ENCODE measurements around the gene FXYD1. TPM values are rescaled to one million over a fixed set of nuclear protein-coding genes. Genes with fewer than 3 reads are reported as not detected.

The FXYD1 gene
- total RNA-seq, 1 experiment from 2014 or later: not detected

DNA sequence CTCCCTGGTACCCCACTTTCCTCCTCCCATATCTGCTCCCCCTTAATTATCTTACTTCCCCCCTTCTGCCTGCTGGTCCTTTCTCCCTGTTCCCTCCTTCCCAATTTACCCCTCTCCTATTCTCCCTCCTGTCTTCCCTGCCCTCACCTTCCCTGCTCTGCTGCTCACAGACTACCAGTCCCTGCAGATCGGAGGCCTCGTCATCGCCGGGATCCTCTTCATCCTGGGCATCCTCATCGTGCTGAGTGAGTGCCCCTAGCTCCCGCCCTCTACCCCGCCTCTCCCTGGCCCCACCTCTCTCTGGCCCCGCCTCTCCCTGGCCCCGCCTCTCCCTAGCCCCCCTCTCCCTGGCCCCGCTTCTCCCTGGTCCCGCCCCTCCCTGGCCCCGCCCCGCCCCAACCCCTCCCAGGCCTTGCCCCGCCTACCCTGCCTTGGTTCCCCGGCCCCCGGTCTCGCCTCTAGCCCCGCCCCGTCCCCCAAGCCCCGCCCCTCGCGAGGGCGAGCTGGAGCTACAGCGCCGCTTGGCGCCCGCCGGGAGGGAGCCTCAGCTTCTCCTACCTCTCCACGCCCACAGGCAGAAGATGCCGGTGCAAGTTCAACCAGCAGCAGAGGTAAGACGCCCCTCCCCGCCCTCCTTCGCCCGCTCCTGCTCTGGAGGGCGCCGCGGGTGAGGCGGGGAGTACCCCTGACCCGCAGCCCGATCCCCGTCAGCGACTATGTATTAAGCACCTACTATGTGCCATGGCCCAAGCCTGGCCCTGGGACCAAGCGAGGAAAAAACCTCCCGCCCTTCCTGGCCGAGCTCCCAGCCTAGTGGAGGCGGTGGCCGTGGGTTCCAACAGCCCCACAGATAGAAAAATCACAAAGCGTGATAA, 2.6 kb downstream of the FXYD1 start:
- Histone ChIP-seq H3K4me3 (ENCODE audit: low read depth in 2 of 2, low read length in 2 of 2) (peak overlapping the region; percentile 12 to 29; a peak in 3 of 4 replicates), H3K27ac (ENCODE audit: low read length) (no peak overlapping the region), H3K36me3 (ENCODE audit: control insufficient read depth, insufficient read depth, low read length) (no peaks in the 10 kb centered on the region; the same call in none of the 2 replicates), H3K9me3 (ENCODE audit: control insufficient read depth, insufficient read depth, low read depth, low read length) (no peaks in the 10 kb centered on the region), H3K27me3 (ENCODE audit: control insufficient read depth, insufficient read depth, low read length) (peaks cover 19% of the 10 kb centered on the region), H3K4me1 (ENCODE audit: control insufficient read depth, insufficient read depth, low read length) (peaks cover 13% of the 10 kb centered on the region)
- BruUV-seq (replicated peaks): no TSS peak
- ChIA-PET CTCF (interaction anchor here (0.5 to 1.4 kb wide), 8 partner anchors 13 to 146 kb away, joined by 3 to 14 read pairs (median 4); partner anchors contain the start of gene FXYD5), POLR2A (interaction anchor here (0.5 to 0.6 kb wide), 2 partner anchors 10 to 133 kb away, joined by 3 read pairs; no protein-coding TSS in a partner anchor)
- no peak for DNase-seq (ENCODE audit: low read depth, low spot score)
- TF ChIP-seq TCF7L2 (IDR thresholded peaks at IDR 0.05; ENCODE audit: low read depth, low read length): no peak
- no peak for TF ChIP-seq POLR2AphosphoS5 (IDR thresholded peaks at IDR 0.05; ENCODE audit: low read depth, low read length)
- TF ChIP-seq, protein P1, sequence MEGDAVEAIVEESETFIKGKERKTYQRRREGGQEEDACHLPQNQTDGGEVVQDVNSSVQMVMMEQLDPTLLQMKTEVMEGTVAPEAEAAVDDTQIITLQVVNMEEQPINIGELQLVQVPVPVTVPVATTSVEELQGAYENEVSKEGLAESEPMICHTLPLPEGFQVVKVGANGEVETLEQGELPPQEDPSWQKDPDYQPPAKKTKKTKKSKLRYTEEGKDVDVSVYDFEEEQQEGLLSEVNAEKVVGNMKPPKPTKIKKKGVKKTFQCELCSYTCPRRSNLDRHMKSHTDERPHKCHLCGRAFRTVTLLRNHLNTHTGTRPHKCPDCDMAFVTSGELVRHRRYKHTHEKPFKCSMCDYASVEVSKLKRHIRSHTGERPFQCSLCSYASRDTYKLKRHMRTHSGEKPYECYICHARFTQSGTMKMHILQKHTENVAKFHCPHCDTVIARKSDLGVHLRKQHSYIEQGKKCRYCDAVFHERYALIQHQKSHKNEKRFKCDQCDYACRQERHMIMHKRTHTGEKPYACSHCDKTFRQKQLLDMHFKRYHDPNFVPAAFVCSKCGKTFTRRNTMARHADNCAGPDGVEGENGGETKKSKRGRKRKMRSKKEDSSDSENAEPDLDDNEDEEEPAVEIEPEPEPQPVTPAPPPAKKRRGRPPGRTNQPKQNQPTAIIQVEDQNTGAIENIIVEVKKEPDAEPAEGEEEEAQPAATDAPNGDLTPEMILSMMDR (IDR thresholded peaks at IDR 0.05): peak; percentile 79
- TF ChIP-seq, protein P2, sequence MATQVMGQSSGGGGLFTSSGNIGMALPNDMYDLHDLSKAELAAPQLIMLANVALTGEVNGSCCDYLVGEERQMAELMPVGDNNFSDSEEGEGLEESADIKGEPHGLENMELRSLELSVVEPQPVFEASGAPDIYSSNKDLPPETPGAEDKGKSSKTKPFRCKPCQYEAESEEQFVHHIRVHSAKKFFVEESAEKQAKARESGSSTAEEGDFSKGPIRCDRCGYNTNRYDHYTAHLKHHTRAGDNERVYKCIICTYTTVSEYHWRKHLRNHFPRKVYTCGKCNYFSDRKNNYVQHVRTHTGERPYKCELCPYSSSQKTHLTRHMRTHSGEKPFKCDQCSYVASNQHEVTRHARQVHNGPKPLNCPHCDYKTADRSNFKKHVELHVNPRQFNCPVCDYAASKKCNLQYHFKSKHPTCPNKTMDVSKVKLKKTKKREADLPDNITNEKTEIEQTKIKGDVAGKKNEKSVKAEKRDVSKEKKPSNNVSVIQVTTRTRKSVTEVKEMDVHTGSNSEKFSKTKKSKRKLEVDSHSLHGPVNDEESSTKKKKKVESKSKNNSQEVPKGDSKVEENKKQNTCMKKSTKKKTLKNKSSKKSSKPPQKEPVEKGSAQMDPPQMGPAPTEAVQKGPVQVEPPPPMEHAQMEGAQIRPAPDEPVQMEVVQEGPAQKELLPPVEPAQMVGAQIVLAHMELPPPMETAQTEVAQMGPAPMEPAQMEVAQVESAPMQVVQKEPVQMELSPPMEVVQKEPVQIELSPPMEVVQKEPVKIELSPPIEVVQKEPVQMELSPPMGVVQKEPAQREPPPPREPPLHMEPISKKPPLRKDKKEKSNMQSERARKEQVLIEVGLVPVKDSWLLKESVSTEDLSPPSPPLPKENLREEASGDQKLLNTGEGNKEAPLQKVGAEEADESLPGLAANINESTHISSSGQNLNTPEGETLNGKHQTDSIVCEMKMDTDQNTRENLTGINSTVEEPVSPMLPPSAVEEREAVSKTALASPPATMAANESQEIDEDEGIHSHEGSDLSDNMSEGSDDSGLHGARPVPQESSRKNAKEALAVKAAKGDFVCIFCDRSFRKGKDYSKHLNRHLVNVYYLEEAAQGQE (IDR thresholded peaks at IDR 0.05; ENCODE audit: insufficient read depth in 1 of 2, low read depth in 2 of 2, low read length in 1 of 2): no peak
- TF ChIP-seq SIN3A (IDR thresholded peaks at IDR 0.05; ENCODE audit: borderline replicate concordance, insufficient read depth, low read depth, low read length): no peak
- ATAC-seq: peak; percentile 78
- intact Hi-C loops (cut with micrococcal nuclease; ENCODE audit: unreplicated experiment) (no loop called here), in situ Hi-C loops (cut with HindIII; ENCODE audit: low pct_unique_long_range_greater_than_20kb, low sequenced_read_pairs) (no loop called here)

DNA sequence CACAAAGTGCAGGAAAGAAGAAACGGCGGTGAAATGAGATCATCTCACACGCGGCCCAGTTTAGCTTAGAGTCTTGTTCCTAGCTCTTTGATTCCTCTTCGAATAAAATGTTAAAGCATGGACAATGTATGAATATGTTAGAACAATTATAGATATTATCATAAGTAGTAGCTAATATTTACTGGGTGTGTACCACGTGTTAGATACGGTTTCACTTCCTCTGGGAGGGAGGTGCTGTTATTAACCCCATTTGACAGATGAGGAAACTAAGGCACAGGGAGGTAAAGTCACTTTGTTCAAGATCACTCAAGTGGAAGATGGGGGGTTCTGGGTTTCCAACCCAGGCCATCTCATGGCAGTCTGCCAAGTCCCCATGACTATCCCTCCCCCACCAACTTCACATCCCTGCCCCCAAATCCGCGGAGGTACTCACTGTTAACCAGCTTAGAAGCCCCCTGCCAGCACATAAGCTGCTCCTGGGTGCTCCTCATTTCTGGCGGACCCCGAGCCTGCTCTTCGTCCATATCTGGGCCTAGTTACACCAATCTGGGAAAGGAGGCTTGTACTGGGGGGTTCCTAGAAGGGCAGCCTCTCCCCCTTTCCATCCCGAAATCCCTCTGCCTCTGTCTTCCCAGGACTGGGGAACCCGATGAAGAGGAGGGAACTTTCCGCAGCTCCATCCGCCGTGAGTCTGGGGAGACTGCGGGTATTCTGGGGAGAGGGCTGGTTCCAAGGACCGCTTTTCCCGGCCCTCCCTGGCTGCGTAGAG, 3.4 kb downstream of the FXYD1 start:
- TF ChIP-seq TCF7L2 (IDR thresholded peaks at IDR 0.05; ENCODE audit: low read depth, low read length): no peak
- DNase-seq (ENCODE audit: low read depth, low spot score): no peak
- peaks cover 19% of the 10 kb centered on the region for H3K27me3 ChIP-seq (ENCODE audit: control insufficient read depth, insufficient read depth, low read length)
- no peaks in the 10 kb centered on the region; the same call in none of the 2 replicates for H3K36me3 ChIP-seq (ENCODE audit: control insufficient read depth, insufficient read depth, low read length)
- H3K4me3 ChIP-seq (ENCODE audit: low read depth in 2 of 2, low read length in 2 of 2): peak overlapping the region; percentile 6 to 31; a peak in 2 of 4 replicates
- ChIA-PET POLR2A (interaction anchor here (0.5 to 0.6 kb wide), 2 partner anchors 9 to 134 kb away, joined by 3 read pairs; no protein-coding TSS in a partner anchor), CTCF (interaction anchor here (0.6 to 1.4 kb wide), 6 partner anchors 11 to 370 kb away, joined by 3 to 9 read pairs (median 7); no protein-coding TSS in a partner anchor)
- in situ Hi-C loops (cut with HindIII; ENCODE audit: low pct_unique_long_range_greater_than_20kb, low sequenced_read_pairs) (no loop called here), intact Hi-C loops (cut with micrococcal nuclease; ENCODE audit: unreplicated experiment) (no loop called here)
- ATAC-seq: no peak
- no peaks in the 10 kb centered on the region for H3K9me3 ChIP-seq (ENCODE audit: control insufficient read depth, insufficient read depth, low read depth, low read length)
- H3K27ac ChIP-seq (ENCODE audit: low read length): no peak overlapping the region
- peaks cover 13% of the 10 kb centered on the region for H3K4me1 ChIP-seq (ENCODE audit: control insufficient read depth, insufficient read depth, low read length)
- no TSS peak for BruUV-seq (replicated peaks)

All from Panc1 (cell line).